Panc1 (cell line): Measurements from ENCODE around the gene KNG1. TPM values are rescaled to one million over a fixed set of nuclear protein-coding genes. Genes with fewer than 3 reads are reported as not detected.

ENCODE experiments used
- ATAC-seq: fragments of 200-7000 bp; cut with Tn5 transposase; 2 replicates; pipeline ENCODE4 v1.9.1; 2020; ENCODE audit warnings: mild to moderate bottlenecking, moderate library complexity
- BruUV-seq: library from RNA; stranded (reverse); fragments of 400-500 nt; replicated peaks from 2 replicates; lab custom pipeline; 2021; lab: Mats Ljungman, UMichigan
- CTCF ChIA-PET: fragments of 300-600 bp; sonication (Branson Sonifier 250); formaldehyde crosslinking; loops from one replicate; lab custom pipeline; 2022; ENCODE audit warnings: antibody characterized with exemption; lab: Charles Lee
- POLR2A ChIA-PET: fragments of 300-600 bp; sonication (Branson Sonifier 250); formaldehyde crosslinking; loops from one replicate; lab custom pipeline; 2022; ENCODE audit warnings: antibody characterized with exemption; lab: Charles Lee
- DNase-seq: peaks from one replicate; pipeline ENCODE4 v3.0.0-alpha.2; 2010; ENCODE audit warnings: low read depth, low spot score
- H3K27ac ChIP-seq: 2 replicates; pipeline ENCODE4 v1.5.1; 2011; ENCODE audit warnings: mild to moderate bottlenecking, low read length, inconsistent platforms
- H3K27me3 ChIP-seq: fragments of 200-500 bp; sonication (Bioruptor generic); 2 replicates; pipeline ENCODE4 v1.6.0; 2014; ENCODE audit warnings: low read length, inconsistent platforms; ENCODE audit not compliant: control insufficient read depth, insufficient read depth
- H3K36me3 ChIP-seq: fragments of 200-500 bp; sonication (Bioruptor generic); 2 replicates; pipeline ENCODE4 v1.5.1; 2014; ENCODE audit warnings: inconsistent platforms, mild to moderate bottlenecking, low read length, moderate library complexity; ENCODE audit not compliant: control insufficient read depth, insufficient read depth
- H3K4me1 ChIP-seq: 2 replicates; pipeline ENCODE4 v1.5.1; 2011; ENCODE audit warnings: inconsistent platforms, mild to moderate bottlenecking, low read length, moderate library complexity; ENCODE audit not compliant: control insufficient read depth, insufficient read depth
- H3K4me3 ChIP-seq, 2 experiments: 2 replicates each; pipeline ENCODE4 v1.5.1; 2011 to 2012; ENCODE audit warnings: low read depth in 2 of 2, low read length in 2 of 2, mild to moderate bottlenecking in 2 of 2, inconsistent platforms in 1 of 2, moderate library complexity in 1 of 2
- H3K9me3 ChIP-seq: fragments of 200-500 bp; sonication (Bioruptor generic); 2 replicates; pipeline ENCODE4 v1.5.1; 2014; ENCODE audit warnings: low read depth, mild to moderate bottlenecking, inconsistent platforms, low read length, moderate library complexity; ENCODE audit not compliant: control insufficient read depth, insufficient read depth
- POLR2AphosphoS5 ChIP-seq: IDR thresholded peaks from 2 replicates; pipeline ENCODE4 v1.6.1; 2012; ENCODE audit warnings: mild to moderate bottlenecking, low read depth, low read length, moderate library complexity
- SIN3A ChIP-seq: IDR thresholded peaks from 2 replicates; pipeline ENCODE4 v1.6.1; 2012; ENCODE audit warnings: low read depth, mild to moderate bottlenecking, low read length, moderate library complexity, borderline replicate concordance; ENCODE audit not compliant: insufficient read depth
- TCF7L2 ChIP-seq: IDR thresholded peaks from 2 replicates; pipeline ENCODE4 v1.6.1; 2011; ENCODE audit warnings: mild to moderate bottlenecking, low read depth, low read length, inconsistent platforms
- in situ Hi-C: cut with HindIII; loops from 2 replicates; pipeline ENCODE4 v1.10.0; 2016; ENCODE audit warnings: low sequenced_read_pairs, low pct_unique_long_range_greater_than_20kb
- intact Hi-C: fragments of 100-400 bp; cut with micrococcal nuclease; formaldehyde crosslinking; loops from one replicate; pipeline ENCODE4 v1.10.0; 2022; ENCODE audit not compliant: unreplicated experiment
- total RNA-seq: library from RNA; stranded (reverse); gene quantifications from one replicate; pipeline ENCODE4 v1.2.1, GENCODE V29; 2021; ENCODE audit not compliant: unreplicated experiment
- TF ChIP-seq, protein P1 (sequence below): fragments of 450-650 bp; IDR thresholded peaks from 2 replicates; pipeline ENCODE4 v1.5.1; 2017; ENCODE audit warnings: mild to moderate bottlenecking
- TF ChIP-seq, protein P2 (sequence below), 2 experiments: IDR thresholded peaks; 2 replicates each; pipeline ENCODE4 v1.6.1; 2011 to 2012; ENCODE audit warnings: low read depth in 2 of 2, control low read depth in 1 of 2, low read length in 1 of 2, mild to moderate bottlenecking in 1 of 2, moderate library complexity in 1 of 2; ENCODE audit not compliant: insufficient read depth in 1 of 2

Gene KNG1
- total RNA-seq, 1 experiment from 2014 or later: 0.23 TPM

DNA sequence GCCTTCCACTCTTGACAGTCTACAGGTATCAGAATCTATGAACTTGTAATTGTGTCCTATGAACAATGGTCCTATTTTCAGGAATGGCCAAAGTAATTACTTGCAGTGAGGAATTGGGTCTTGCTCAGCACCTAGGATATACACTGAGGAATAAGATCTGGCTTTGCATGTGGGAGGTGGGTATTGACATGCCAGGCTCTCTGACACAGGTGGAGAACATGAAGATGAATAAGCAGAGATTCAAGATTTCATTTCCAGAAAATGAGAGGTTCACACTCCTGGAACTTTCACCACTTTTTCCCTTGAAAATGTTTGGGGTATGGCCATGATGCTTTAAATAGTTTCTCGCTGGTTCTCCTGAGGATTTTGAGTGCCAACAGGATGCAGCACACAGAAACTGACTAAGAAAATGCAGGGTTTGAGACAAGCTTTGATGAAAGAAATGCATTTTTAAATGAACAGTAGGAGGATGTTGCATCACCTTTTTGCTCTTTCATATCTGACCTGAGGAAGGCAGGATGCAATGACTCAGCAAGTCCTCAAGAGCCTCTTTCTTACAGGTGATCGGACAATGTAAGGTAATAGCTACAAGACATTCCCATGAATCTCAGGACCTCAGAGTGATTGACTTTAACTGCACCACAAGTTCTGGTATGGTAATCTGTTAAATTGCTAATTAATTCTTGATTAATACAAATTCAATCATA is 47.6 kb upstream of the KNG1 start:
- BruUV-seq: no TSS peak
- in situ Hi-C loops (no loop called here), intact Hi-C loops (no loop called here)
- ATAC-seq (no peak), DNase-seq (no peak)
- ChIA-PET POLR2A (no interaction called here), CTCF (no interaction called here)
- Histone ChIP-seq H3K9me3 (no peaks in the 10 kb centered on the region), H3K27me3 (peaks cover 16% of the 10 kb centered on the region), H3K4me3 (no peak overlapping the region), H3K36me3 (no peaks in the 10 kb centered on the region), H3K27ac (no peak overlapping the region), H3K4me1 (no peaks in the 10 kb centered on the region)
- TF ChIP-seq, protein P1, sequence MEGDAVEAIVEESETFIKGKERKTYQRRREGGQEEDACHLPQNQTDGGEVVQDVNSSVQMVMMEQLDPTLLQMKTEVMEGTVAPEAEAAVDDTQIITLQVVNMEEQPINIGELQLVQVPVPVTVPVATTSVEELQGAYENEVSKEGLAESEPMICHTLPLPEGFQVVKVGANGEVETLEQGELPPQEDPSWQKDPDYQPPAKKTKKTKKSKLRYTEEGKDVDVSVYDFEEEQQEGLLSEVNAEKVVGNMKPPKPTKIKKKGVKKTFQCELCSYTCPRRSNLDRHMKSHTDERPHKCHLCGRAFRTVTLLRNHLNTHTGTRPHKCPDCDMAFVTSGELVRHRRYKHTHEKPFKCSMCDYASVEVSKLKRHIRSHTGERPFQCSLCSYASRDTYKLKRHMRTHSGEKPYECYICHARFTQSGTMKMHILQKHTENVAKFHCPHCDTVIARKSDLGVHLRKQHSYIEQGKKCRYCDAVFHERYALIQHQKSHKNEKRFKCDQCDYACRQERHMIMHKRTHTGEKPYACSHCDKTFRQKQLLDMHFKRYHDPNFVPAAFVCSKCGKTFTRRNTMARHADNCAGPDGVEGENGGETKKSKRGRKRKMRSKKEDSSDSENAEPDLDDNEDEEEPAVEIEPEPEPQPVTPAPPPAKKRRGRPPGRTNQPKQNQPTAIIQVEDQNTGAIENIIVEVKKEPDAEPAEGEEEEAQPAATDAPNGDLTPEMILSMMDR: no peak
- TF ChIP-seq POLR2AphosphoS5 (no peak), TCF7L2 (no peak), SIN3A (no peak)
- TF ChIP-seq, protein P2, sequence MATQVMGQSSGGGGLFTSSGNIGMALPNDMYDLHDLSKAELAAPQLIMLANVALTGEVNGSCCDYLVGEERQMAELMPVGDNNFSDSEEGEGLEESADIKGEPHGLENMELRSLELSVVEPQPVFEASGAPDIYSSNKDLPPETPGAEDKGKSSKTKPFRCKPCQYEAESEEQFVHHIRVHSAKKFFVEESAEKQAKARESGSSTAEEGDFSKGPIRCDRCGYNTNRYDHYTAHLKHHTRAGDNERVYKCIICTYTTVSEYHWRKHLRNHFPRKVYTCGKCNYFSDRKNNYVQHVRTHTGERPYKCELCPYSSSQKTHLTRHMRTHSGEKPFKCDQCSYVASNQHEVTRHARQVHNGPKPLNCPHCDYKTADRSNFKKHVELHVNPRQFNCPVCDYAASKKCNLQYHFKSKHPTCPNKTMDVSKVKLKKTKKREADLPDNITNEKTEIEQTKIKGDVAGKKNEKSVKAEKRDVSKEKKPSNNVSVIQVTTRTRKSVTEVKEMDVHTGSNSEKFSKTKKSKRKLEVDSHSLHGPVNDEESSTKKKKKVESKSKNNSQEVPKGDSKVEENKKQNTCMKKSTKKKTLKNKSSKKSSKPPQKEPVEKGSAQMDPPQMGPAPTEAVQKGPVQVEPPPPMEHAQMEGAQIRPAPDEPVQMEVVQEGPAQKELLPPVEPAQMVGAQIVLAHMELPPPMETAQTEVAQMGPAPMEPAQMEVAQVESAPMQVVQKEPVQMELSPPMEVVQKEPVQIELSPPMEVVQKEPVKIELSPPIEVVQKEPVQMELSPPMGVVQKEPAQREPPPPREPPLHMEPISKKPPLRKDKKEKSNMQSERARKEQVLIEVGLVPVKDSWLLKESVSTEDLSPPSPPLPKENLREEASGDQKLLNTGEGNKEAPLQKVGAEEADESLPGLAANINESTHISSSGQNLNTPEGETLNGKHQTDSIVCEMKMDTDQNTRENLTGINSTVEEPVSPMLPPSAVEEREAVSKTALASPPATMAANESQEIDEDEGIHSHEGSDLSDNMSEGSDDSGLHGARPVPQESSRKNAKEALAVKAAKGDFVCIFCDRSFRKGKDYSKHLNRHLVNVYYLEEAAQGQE (IDR thresholded peaks at IDR 0.05; ENCODE audit: insufficient read depth in 1 of 2, low read depth in 2 of 2, low read length in 1 of 2): no peak

DNA sequence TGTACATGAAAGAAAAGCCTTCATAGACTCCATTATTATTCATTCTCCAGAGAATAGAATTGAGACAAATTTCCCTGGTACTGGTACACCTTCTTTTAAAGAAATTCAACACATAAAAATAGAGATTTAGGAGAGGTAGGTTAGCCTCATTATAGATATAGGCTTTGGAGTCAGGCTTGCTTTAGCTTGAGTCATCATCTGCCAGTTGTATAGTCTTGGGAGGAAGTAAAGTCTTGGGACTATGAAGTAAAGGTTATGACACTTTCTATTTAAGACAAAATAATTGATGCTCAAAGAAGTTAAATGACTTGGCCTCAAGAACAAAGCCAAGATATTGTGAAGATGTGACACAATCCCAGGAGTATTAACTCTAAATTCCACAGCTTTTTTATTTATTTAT is 47.0 kb upstream of the KNG1 start:
- ATAC-seq: no peak
- TF ChIP-seq SIN3A (no peak), POLR2AphosphoS5 (no peak), TCF7L2 (no peak)
- TF ChIP-seq, protein P2 (IDR thresholded peaks at IDR 0.05; ENCODE audit: insufficient read depth in 1 of 2, low read depth in 2 of 2, low read length in 1 of 2): no peak
- TF ChIP-seq, protein P1: no peak
- ChIA-PET CTCF (no interaction called here), POLR2A (no interaction called here)
- Histone ChIP-seq H3K36me3 (no peaks in the 10 kb centered on the region), H3K27ac (no peak overlapping the region), H3K9me3 (no peaks in the 10 kb centered on the region), H3K4me3 (no peak overlapping the region), H3K4me1 (no peaks in the 10 kb centered on the region), H3K27me3 (peaks cover 16% of the 10 kb centered on the region)
- intact Hi-C loops (no loop called here), in situ Hi-C loops (no loop called here)
- no peak for DNase-seq
- no TSS peak for BruUV-seq
